SK-N-SH (cell line): Measurements from ENCODE around the gene SYT14.

Experiments
- CTCF ChIP-seq: fragments of 200-600 bp; sonication (generic); IDR thresholded peaks from 2 replicates; pipeline ENCODE4 v1.6.1; 2017; ENCODE audit warnings: antibody characterized with exemption, mild to moderate bottlenecking, moderate library complexity
- EP300 ChIP-seq, 2 experiments: IDR thresholded peaks; 2 replicates each; pipeline versions ENCODE4 v1.4.0 to v1.6.1; 2012; ENCODE audit warnings: borderline replicate concordance in 1 of 2, low read depth in 1 of 2, low read length in 1 of 2
- GATA2 ChIP-seq: sonication (generic); formaldehyde crosslinking; IDR thresholded peaks from 2 replicates; pipeline ENCODE4 v1.5.0; 2020; ENCODE audit warnings: mild to moderate bottlenecking, missing genetic modification reagents
- MEF2A ChIP-seq: IDR thresholded peaks from 2 replicates; pipeline ENCODE4 v1.4.0; 2012; ENCODE audit warnings: low read depth, borderline replicate concordance
- MXI1 ChIP-seq: IDR thresholded peaks from 2 replicates; pipeline ENCODE4 v1.6.1; 2012; ENCODE audit warnings: mild to moderate bottlenecking, low read depth, low read length, improper control_type of control experiment
- POLR2AphosphoS5 ChIP-seq: IDR thresholded peaks from 2 replicates; pipeline ENCODE4 v1.6.1; 2012; ENCODE audit warnings: low read depth, low read length
- RAD21 ChIP-seq: IDR thresholded peaks from 2 replicates; pipeline ENCODE4 v1.6.1; 2012; ENCODE audit warnings: mild to moderate bottlenecking, low read length
- SIN3A ChIP-seq: IDR thresholded peaks from 2 replicates; pipeline ENCODE4 v1.6.1; 2012; ENCODE audit warnings: low read depth, mild to moderate bottlenecking, low read length, moderate library complexity, borderline replicate concordance

GRCh38 chr1:210207597-210208450 lies 269.8 kb downstream of the SYT14 start:
- no peak for TF ChIP-seq CTCF
- no peak for TF ChIP-seq MXI1
- TF ChIP-seq SIN3A = no peak
- TF ChIP-seq GATA2 (CRISPR knock-in tag) = no peak
- no peak for TF ChIP-seq MEF2A
- no peak for TF ChIP-seq EP300 (IDR thresholded peaks at IDR 0.05; ENCODE audit: borderline replicate concordance in 1 of 2, low read depth in 1 of 2, low read length in 1 of 2)
- TF ChIP-seq RAD21 = no peak
- no peak for TF ChIP-seq POLR2AphosphoS5
